Osteoblast (primary cell): Measurements from ENCODE around the gene C2CD4D. TPM values are rescaled to one million over a fixed set of nuclear protein-coding genes. Genes with fewer than 3 reads are reported as not detected.

Experiments
- DNase-seq: peaks from one replicate; pipeline ENCODE4 v3.0.0; 2011; ENCODE audit warnings: low spot score, mixed read lengths; ENCODE audit not compliant: insufficient read length; ENCODE audit errors: missing footprints
- H2AFZ ChIP-seq: 2 replicates; pipeline ENCODE4 v1.6.0; 2011; ENCODE audit warnings: mild to moderate bottlenecking, low read length
- H3K27ac ChIP-seq: 2 replicates; pipeline ENCODE4 v1.5.1; 2011; ENCODE audit warnings: mild to moderate bottlenecking, low read depth, low read length, moderate library complexity
- H3K27me3 ChIP-seq: 2 replicates; pipeline ENCODE4 v1.6.0; 2012; ENCODE audit warnings: mild to moderate bottlenecking, control low read depth, inconsistent platforms, low read length, moderate library complexity; ENCODE audit not compliant: insufficient read depth
- H3K36me3 ChIP-seq: 2 replicates; pipeline ENCODE4 v1.5.1; 2011; ENCODE audit warnings: mild to moderate bottlenecking, low read length, control low read depth, moderate library complexity; ENCODE audit not compliant: insufficient read depth
- H3K4me1 ChIP-seq: 2 replicates; pipeline ENCODE4 v1.5.1; 2011; ENCODE audit warnings: mild to moderate bottlenecking, low read length, control low read depth, moderate library complexity; ENCODE audit not compliant: insufficient read depth
- H3K4me2 ChIP-seq: 2 replicates; pipeline ENCODE4 v1.6.0; 2011; ENCODE audit warnings: mild to moderate bottlenecking, low read length; ENCODE audit not compliant: insufficient read depth
- H3K4me3 ChIP-seq: fragments of 200-600 bp; sonication (generic); 3 replicates; pipeline ENCODE4 v1.5.1; 2012; ENCODE audit warnings: mild to moderate bottlenecking, low read length, inconsistent platforms; ENCODE audit not compliant: insufficient read depth
- H3K79me2 ChIP-seq: 2 replicates; pipeline ENCODE4 v1.6.0; 2012; ENCODE audit warnings: mild to moderate bottlenecking, low read length, control low read depth, inconsistent platforms; ENCODE audit not compliant: insufficient read depth
- H3K9me3 ChIP-seq: 2 replicates; pipeline ENCODE4 v1.5.1; 2011; ENCODE audit warnings: low read depth, low read length, control low read depth
- H4K20me1 ChIP-seq: 2 replicates; pipeline ENCODE4 v1.6.0; 2012; ENCODE audit warnings: mild to moderate bottlenecking, low read length, control low read depth; ENCODE audit not compliant: insufficient read depth
- CTCF ChIP-seq: IDR thresholded peaks from 2 replicates; pipeline ENCODE4 v1.5.1; 2011; ENCODE audit warnings: mild to moderate bottlenecking, low read depth, low read length, moderate library complexity; ENCODE audit errors: extremely low read depth
- total RNA-seq: library from RNA; depleted of rRNA; stranded (reverse); fragments of >200 nt; gene quantifications from 2 replicates; pipeline ENCODE4 v1.2.3, GENCODE V29; 2012

Gene C2CD4D
- total RNA-seq, 1 donor = not detected

GRCh38 chr1:151853411-151853943 lies 13.9 kb upstream of the C2CD4D start, which contains the start of gene THEM5:
TSS of gene THEM5 (minus strand) at chr1:151853712. CDS start at chr1:151853565, 147 bp downstream.
- H3K4me3 ChIP-seq = no peak within 1 kb of the TSS
- peak; percentile 39 for DNase-seq
- H2AFZ ChIP-seq = no peak within 1 kb of the TSS
- no peaks in the 10 kb centered on the region for H3K9me3 ChIP-seq
- H3K4me1 ChIP-seq = no peaks in the 10 kb centered on the region
- no peak within 1 kb of the TSS for H3K4me2 ChIP-seq
- H3K27me3 ChIP-seq = peaks cover 38% of the 10 kb centered on the region
- TF ChIP-seq CTCF = no peak
- H3K27ac ChIP-seq = no peak within 1 kb of the TSS
- no peaks in the 10 kb centered on the region for H3K79me2 ChIP-seq
- no peaks in the 10 kb centered on the region for H4K20me1 ChIP-seq
- no peaks in the 10 kb centered on the region for H3K36me3 ChIP-seq

- peak; percentile 47 for DNase-seq
- Histone ChIP-seq H3K36me3 (no peaks in the 10 kb centered on the region), H3K27me3 (peaks cover 44% of the 10 kb centered on the region), H3K27ac (no peak overlapping the region), H3K4me1 (no peaks in the 10 kb centered on the region), H3K9me3 (no peaks in the 10 kb centered on the region), H2AFZ (no peak overlapping the region), H3K4me3 (no peak overlapping the region), H3K79me2 (no peaks in the 10 kb centered on the region), H3K4me2 (no peak overlapping the region), H4K20me1 (no peaks in the 10 kb centered on the region)
- no peak for TF ChIP-seq CTCF
Observed at GRCh38 chr1:151852733-151853132, 13.1 kb upstream of the C2CD4D start.

GRCh38 chr1:151851886-151852285 lies 12.3 kb upstream of the C2CD4D start:
- Histone ChIP-seq H2AFZ (no peak overlapping the region), H4K20me1 (no peaks in the 10 kb centered on the region), H3K4me2 (no peak overlapping the region), H3K4me3 (no peak overlapping the region), H3K36me3 (no peaks in the 10 kb centered on the region), H3K27ac (no peak overlapping the region), H3K4me1 (no peaks in the 10 kb centered on the region), H3K79me2 (no peaks in the 10 kb centered on the region), H3K27me3 (peaks cover 44% of the 10 kb centered on the region), H3K9me3 (no peaks in the 10 kb centered on the region)
- DNase-seq = peak; percentile 38
- TF ChIP-seq CTCF = no peak

GRCh38 chr1:151849871-151850270 lies 10.3 kb upstream of the C2CD4D start:
- Histone ChIP-seq H3K4me3 (no peak overlapping the region), H3K9me3 (no peaks in the 10 kb centered on the region), H3K27ac (no peak overlapping the region), H2AFZ (no peak overlapping the region), H3K79me2 (no peaks in the 10 kb centered on the region), H4K20me1 (no peaks in the 10 kb centered on the region), H3K27me3 (peaks cover 44% of the 10 kb centered on the region), H3K4me2 (no peak overlapping the region), H3K4me1 (peaks cover 9% of the 10 kb centered on the region), H3K36me3 (no peaks in the 10 kb centered on the region)
- DNase-seq = peak; percentile 34
- no peak for TF ChIP-seq CTCF
